Fibroblast of peridontal ligament (primary cell): ENCODE measurements around the gene EPB41L4B.
"Not testable (repeated sequence)": the region's sequence is repeated elsewhere in the genome, so short reads cannot be mapped to it uniquely, and the experiment has no call there.

Source experiments
- DNase-seq: peaks from one replicate; pipeline ENCODE4 v3.0.0-alpha.2; 2010; ENCODE audit errors: extremely low read depth

EPB41L4B gene

DNA sequence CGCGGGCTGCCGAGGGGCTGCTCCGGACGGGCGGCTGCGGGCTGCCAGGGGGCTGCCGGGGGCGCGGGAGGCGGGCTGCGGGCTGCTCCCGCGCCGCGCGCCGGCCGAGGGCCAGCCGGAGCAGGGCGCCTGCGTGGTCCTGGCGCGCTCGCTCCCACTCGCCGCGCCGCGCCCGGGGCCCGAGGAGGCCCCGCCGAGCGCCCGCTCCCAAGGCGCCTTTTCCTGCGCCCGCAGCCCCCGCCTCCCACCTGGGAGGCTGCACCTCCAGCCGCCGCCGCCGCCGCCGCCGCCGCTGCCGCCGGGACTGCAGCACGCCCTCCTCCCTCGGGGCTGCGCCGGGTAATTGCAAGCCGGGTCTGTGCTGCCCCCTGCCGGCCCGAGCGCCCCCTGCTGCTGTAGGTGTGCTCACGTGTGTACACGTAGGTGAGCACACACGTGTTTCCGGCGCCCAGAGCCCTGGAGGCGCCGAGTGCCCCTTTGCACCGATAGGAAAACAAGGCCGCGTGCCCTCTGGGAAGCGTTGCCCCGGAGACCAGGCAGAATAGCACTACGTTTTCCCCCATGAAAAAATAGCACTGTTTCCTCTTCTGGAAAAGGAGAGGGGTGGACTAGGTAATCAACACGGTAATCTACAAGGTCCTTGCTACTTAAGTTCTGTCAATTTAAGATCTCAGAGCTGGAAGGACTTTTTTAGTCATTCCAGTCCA, at the start of gene EPB41L4B:
Gene EPB41L4B, minus strand, starts transcription at position 318 of the 707 bp plus-strand sequence. CDS start 613 bp downstream, outside the sequence.
- peak; percentile 58 for DNase-seq

DNA sequence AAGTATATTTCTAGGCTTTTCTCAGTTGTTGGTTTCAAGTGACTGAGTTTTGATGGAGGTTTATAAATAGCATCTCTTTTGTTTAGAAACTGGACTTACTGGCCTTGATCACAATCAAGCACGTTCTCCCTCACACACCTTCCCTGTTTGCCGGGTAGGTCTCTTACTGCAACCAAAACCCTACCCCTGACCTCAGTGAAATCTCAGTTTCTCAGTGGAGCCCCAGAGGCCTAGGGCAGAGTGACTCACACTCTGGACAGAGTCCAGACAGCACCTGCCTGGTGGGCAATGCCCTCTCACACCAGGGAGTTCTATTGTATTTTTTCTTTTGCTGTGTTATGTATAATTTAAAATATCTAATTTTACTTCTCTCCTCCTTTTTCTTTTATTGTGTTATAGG, 48.4 kb upstream of the EPB41L4B start:
- DNase-seq = no peak

DNA sequence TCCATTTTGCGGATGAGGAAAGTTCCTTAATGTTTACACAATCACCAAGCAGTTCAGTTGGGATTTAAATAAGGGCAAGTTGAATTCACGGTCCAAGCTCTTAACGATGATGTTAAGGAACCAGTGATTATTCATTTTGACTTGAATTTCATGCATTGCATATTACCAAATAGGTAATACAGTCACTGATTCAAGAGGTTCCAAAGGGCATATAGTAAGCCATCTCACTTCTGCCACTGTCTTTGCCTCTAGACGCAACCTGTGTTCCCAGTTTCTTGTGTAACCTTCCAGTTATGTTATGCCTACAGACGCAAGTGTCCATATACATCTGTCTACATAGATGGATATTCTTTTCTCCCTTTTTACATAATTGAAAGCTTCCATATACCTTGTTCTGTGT, 39.9 kb upstream of the EPB41L4B start:
- no peak for DNase-seq

DNA sequence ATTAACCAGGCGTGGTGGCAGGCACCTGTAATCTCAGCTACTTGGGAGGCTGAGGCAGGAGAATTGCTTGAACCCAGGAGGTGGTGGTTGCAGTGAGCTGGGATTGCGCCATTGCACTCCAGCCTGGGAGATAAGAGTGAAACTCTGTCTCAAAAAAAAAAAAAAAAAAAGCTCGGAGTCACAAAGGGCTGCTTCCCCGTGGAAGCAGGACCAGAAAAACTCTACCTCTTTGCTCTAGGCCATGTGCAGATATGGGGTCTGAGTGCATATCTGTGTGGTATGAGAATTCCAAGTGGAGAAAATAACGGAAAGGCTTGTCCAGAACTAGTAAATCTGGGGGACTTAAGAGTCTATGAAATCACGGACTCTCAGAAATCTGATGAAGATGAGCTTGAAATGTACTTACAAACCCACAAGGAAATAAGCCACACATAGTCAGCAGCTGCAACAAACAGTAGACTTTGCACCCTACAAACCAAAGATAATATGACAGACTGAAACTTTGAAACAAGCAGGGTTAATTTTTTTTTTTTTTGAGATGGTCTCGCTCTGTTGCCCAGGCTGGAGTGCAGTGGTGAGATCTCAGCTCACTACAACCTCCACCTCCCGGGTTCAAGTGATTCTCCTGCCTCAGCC, 38.2 kb upstream of the EPB41L4B start:
- DNase-seq = not testable (repeated sequence)

DNA sequence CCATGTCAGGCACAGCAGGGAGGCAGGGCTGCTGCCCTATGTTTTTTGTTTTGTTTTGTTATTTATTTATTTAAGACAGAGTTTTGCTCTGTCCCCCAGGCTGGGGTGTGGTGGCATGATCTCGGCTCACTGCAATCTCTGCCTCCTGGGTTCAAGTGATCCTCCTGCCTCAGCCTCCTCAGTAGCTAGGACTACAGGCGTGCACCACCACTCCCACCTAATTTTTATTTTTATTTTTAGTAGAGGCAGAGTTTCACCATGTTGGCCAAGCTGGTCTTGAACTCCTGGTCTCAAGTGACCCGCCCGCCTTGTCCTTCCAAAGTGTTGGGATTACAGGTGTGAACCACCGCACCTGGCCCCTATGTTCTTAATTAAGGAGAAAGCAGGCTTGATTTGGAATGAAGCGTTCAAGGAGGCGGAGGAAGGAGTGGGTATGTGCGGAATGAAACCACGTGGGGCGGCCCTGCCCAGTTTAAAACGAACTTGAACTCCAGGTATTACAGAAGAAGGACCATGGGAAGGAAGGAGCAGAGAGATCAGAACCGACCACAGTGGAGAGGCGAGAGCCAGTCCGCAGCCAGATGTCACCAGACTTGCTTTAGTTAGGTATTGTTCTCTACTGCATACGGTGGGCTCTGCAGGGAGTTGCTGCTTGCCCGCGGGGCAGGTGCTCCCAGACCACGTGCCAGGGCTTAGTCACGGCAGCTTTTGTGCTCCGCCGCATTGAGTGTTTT, 34.9 kb upstream of the EPB41L4B start:
- DNase-seq = no peak

DNA sequence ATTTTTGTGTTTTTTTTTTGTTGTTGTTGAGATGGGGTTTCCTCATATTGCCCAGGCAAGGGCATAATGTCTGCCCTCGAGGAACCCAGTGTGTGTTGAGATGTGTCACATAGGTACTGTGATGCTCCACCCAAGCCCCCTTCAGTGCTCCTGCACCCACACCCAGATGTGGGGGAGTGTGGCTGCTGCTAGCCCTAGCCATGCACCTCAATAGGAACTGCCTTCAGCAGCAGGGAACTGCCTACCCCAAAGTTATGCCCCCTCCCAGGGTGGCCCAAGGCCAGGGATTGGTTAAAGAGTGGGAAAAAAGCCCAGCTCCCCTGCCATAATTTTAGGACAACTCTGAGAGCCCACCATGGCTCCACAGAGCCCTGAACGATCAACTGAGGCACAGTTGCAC, 33.3 kb upstream of the EPB41L4B start:
- DNase-seq = no peak

DNA sequence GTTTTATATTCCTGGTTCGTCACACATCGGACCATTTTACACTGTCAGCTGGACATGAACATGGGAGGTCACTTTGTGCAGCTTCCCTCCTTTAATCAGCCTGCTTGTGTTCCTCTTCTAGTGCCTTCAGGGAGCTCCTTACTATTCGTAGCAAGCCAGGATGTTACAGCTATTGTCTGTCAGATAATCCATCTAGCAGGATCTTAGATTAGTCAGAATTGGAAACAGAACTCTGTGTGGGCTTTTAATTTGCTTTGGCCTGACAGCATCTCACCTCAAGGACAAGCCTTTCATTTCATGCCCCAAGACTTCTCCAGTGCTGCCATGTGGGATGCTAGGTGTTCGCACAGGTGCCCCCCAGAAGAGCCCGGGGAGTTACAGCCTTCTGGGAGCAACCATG, 30.2 kb upstream of the EPB41L4B start:
- no peak for DNase-seq

DNA sequence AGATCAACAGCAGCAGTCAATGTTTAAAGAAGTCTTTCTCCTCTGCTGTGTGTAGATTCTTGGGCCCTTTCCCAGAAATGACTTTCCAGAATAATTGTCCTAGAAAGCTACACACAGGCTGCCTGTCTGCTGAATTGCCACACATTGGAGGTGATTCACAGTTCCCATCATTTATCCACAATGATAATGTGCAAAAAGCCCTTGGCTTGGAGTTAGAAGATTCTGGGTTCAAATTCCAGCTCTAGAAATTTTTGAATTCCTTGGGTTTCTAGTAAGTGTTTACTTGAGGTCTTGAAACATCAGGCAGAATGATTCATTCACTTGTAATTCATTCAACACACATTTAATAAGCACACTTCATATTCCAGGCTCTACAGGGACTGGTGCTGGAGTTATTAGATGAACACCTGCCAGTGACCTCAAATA, 28.6 kb upstream of the EPB41L4B start:
- DNase-seq = peak; percentile 96

DNA sequence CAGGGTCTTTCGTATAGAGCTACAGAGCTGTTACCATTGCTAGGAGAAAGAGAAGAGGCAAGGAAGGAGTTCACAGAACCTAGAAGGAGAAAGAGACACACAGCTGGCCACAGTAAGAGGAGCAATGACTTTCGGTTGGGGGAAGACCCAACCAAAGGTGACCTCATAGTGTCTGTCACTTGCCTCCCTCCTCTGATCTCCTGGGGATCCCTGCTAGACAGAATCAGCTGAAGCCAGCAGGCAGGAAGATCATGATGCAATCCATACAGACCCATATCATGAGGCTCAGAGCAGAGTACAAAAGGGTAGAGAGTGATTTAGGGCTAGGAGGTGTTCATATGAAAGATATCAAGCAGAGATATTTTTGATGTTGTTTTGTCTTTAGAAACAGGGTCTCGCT, 26.0 kb upstream of the EPB41L4B start:
- no peak for DNase-seq

DNA sequence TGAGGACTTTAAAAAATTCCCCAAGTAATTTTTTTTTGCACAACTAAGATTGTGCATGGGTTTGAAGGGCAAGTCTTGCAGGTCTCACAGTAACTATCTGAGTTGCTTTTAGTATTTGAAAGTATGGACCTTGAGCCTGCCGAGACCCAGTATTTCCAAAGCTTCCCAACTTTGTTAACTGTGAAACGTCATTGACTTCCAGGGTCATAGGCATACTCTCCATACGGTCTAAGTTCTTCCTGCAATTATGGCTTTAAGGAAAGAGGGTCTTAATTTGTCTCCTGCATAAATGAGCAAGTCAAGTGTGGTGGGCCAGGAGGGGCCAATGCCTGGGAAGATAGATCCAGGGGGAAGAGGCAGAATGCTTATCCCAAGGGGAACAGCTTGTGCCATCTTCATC, 24.0 kb upstream of the EPB41L4B start:
- no peak for DNase-seq

DNA sequence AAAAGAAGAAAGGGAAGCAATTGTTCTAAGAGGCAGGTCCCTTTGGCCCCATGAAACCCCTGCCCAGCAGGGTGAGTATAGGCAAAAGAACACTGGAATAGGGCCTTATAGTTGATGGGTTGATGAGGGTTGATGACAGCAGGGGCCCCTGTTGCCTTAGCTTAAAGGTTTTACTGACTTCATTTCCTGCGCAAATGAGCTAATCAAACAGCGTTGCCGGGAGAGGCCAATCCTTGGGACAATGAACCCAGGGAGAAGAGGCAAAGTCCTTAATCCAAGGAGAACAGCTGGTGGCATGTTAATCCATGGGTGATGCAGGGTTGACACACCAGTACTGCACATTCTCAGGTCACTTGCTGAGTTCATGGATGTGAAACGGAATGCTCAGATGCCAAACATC, 22.0 kb upstream of the EPB41L4B start:
- DNase-seq = no peak

DNA sequence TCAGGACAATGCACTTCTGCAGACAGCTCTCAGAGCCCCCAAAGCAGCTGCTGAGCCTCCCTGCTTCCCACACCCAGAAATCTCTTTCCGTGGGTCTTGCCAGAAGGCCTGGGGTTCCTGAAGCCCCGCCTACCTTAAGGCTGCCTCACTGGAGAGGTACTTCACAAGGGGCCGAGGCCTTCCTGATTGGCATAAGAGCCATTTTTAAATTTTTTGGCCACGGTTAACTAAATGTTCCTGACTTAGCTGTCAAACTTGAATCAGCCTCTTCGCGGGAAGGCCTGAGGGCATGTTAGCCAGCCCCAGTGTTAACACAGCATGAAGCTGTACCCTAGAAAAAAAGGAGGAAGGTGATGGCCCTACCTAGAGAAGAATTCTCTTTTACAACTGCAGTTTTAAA, 20.7 kb upstream of the EPB41L4B start:
- DNase-seq = no peak

DNA sequence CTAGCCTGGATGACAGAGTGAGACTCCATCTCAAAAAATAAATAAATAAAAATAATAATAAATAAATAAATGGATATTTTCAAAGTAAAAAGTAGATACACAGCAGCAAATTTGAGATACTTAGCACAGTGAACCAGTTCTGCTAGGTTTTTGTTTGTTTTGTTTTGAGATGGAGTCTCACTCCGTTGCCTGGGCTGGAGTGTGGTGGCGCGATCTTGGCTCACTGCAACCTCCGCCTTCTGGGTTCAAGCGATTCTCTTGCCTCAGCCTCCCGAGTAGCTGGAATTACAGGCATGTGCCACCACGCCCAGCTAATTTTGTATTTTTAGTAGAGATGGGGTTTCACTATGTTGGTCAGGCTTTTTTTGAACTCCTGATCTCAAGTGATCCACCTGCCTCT, 20.1 kb upstream of the EPB41L4B start:
- DNase-seq = not testable (repeated sequence)

DNA sequence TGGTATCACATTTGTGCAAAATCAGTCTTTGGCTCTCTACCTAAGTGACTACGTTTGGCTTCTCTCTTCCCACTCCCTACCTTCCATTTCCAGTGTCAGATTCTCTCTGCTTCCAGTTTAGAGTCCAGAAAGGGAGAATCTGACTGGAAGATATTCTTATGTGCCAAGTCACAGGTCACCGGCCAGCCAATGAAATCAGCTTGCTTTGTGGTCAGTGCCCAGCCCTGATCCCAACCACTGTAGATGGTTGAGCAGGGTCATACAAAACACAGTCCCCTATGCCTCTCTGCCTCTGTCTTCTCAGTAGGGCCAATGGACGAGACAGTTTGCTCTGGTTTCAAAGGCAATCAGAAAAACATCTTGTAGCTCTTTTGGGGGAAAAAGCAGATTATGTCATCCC, 15.6 kb upstream of the EPB41L4B start:
- DNase-seq = no peak

DNA sequence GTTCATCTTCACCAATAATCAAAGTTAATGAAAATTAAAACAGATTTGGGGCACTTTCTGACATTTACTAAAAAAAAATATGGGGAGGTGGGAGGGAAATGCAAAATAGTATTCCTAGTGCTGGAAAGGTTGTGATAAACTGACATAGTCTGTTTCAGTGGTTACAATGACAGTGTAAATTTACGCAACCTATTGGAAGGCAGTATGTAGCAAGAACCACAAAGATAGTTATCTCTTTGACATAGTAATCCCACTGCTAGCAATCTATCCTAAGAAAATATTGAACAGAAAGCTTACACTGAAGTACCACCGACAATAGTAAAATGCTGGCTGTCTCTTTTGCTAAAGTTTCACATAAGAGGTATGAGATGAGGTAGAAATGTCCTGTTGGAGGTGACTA, 15.1 kb upstream of the EPB41L4B start:
- DNase-seq = no peak

DNA sequence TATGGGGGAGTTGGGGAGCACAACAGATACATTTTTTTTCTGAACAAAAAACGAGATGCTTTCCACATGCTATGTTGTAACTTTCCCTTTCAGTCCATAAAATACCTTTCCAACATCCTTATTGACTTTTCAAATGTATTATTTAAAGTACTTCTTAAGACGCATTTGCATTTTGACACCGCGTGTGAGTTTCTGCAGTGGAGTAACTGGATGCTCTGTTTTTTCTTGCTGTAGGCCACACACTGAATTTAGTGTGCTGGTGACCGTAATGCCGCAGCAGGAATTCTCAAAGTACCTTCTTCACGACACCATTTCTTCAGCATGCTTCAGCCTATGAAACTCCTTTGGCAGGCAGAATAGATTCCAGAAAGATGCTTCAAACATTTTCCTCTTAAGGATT, 14.3 kb upstream of the EPB41L4B start:
- DNase-seq = no peak

DNA sequence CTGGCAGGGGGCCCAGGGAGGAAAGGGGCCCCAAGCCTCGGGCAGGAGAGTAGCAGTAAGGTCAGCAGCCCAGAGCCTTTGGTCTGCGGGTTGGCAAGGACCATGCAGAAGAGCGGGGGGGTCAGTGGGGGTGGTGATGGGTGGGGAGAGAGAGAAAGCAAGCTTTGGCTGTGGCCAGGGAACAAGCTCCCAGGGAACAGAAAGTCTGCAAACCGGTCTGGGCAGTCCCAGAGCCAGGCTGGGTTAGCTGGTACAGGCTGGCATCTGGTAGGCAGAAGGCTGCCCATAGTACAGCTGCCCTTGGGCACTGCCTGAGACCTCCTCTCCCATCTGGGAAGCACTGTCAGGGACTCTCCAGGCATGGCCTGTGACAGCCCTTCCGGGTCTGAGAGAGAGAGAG, 10.5 kb upstream of the EPB41L4B start:
- peak; percentile 48 for DNase-seq

DNA sequence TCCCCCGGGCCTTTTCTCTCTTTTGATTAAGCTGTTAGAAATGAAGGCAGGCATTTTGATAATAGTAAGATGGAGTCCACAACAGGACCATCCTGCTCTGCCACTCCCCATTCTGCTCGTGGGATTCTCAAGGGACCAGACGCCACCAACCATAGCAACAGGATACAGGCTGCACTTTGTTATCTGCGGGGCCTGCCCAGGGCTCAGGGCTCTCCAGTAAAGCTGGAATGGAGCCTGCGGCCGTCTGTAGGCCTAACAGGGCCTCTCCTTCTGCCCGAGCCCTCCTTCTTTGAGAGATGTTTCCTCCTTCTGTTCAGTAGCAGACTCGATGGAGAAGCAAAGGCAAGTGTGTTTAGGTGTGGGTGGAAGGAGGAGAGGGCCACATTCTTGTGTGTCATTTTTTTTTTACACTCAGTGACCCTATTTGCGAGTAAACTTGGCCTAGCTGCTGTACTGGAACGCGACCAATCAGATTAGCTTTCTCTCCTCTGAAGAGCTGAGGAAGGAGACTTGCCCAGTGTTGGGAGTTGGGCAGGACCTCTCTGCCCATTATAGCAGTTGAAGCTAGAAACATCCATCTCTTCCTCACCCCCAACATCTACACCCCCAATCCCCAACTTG, 8.9 kb upstream of the EPB41L4B start:
- no peak for DNase-seq

DNA sequence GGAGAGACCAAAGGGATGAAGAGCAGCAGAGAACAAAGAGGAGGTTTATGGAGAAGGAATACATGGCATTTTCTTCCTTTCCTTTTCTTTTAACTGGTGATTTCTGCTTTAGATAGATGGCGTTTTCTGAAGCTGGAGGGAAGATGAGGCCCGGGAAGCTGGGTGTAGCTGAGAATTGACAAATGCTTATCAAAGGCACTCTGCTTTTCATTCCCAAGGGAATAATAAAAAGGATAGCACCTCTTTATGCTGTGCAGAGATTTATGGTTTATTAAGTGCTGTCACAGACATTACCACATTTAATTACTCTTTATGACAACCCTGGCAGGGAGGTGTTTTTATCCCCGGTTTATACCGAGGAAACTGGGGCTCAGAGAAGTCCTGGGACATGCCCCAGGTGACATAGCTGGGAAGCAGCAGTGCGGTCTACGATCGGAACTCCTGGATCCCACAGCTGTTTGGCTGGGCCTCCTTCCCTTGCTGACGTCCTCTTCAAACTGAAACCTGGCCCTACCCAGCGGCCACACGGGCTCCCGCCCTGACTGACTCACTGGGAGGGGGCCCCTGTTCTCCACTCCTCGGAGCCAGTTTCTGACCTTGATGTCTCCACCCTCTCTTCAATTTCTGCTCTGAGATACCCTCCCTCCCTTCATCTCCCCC, 8.2 kb upstream of the EPB41L4B start:
- no peak for DNase-seq

DNA sequence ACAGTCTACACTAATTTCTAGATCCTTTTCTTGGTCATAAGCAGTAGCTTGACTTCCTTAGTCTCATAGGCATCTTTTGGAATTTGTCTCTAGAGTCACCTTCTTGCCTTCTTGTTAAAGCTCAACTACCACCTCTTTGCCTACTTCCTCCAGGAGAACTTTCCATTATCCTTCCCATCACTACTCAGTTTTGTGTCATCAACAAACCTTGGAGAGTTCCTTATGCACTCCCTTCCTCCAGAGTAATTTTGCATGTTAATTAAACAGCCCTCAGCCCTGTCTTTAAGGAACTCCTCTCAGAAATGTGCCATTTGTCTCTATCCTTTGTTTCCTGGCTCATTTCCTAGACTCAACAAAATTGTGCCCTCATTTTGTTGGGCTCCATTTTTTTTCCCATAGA, 4.2 kb upstream of the EPB41L4B start:
- DNase-seq = no peak

DNA sequence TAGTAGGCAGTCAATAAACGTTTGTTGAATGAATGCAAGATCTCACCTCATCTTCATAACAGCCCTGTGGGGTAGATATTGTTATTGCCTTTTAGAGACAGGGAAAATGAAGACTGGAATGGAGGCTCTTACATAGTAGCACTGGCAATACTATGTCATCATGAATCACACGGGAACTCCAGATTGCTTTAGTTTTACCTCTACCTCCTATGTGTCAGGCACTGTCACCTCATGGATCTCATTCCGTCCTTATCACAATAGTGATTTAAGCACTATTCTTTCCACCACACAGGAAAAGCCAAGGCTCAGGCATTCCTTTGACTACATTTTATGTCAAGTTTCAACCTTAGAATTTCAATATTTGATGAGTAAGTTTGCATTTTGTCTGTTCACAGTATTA, 2.9 kb upstream of the EPB41L4B start:
- DNase-seq = no peak

DNA sequence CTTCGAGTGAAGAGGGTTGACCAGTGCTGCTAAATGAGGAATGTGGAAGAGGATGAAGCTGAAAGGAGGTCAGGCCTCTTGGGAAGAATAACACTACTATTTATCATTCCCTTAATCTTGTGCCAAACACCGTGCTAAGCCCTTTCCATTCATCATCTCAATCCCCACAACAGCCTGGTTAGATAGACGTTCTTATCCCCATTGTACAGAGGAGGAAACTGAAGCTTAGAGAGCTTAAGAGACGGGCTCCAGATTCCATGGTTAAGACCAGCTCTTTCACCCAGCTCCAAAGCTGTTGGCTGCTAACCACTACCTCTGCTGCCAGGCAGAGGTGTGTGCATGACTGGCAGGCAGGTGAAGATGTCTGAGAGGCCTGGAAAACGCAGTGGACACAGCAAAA, 868 bp upstream of the EPB41L4B start:
- no peak for DNase-seq
